Measurements from ENCODE around the gene SYNGR2. TPM values are rescaled to one million over a fixed set of nuclear protein-coding genes. Genes with fewer than 3 reads are reported as not detected.

SYNGR2 gene
- total and polyA plus RNA-seq, 2 of the 8 experiments (the other 6 are each of a cell fraction or from before 2014, with no cell fraction given): 50.0 to 139 TPM

DNA sequence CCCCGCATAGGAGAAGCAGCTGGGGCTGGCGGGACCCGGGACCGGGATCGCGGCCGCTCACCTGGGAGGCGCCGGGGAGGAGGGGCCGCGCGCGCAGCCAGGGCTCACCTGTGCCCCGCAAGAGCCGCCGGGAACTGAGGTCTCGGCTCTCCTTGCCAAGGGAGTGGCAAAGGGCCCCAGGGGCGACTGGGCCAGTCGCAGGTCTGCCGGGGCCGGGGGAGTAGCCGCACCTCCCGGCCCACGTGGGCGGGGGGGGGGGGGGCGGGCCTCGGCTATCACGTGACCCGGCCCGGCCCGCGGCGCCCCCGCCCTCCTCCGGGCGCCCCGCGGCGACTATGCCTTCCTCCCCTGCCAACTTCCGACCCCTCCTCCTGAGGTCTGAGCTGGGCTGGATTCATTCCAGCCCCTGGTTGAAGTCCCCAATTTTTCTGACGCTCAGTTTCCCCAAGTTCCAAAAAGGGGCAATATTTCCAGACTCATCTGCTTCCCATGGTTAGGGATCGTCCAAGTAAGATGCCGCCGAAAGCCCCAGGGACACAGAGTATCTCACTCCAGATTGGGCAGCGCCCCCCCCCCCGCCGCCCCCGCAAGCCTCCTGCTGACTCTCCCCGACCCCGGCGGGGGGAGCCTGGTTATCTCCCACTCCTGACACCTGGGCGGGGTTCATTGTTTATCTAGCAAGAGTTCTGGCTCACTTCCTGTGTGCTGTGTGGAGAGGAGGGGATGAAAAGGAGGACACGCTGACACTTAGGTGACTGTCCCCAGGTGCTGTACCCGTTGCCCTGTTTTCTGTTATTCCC lies 39.6 kb upstream of the SYNGR2 start, which contains the start of gene TMC6 (continued):
- TF ChIP-seq NANOG (IDR thresholded peaks at IDR 0.05; ENCODE audit: insufficient read depth, low read depth, low read length, poor library complexity, severe bottlenecking): no peak
- TF ChIP-seq YY1 (IDR thresholded peaks at IDR 0.05; ENCODE audit: low read depth, low read length): no peak
- TF ChIP-seq EP300 (IDR thresholded peaks at IDR 0.05; ENCODE audit: borderline replicate concordance in 1 of 2, low read depth in 2 of 2, low read length in 2 of 2): no peak
- peak; percentile 68; the same call in 1 of the 2 replicates for TF ChIP-seq TBP (IDR thresholded peaks at IDR 0.05; ENCODE audit: low read depth, low read length)
- TF ChIP-seq BACH1 (IDR thresholded peaks at IDR 0.05; ENCODE audit: low read length): no peak
- TF ChIP-seq GTF2F1 (IDR thresholded peaks at IDR 0.05; ENCODE audit: borderline replicate concordance, low read depth, low read length): no peak
- no peak for TF ChIP-seq BCL11A (IDR thresholded peaks at IDR 0.05; ENCODE audit: low read depth in 2 of 2, low read length in 2 of 2)
- no peak for TF ChIP-seq POU5F1 (IDR thresholded peaks at IDR 0.05; ENCODE audit: low read depth, low read length)
- no peak for TF ChIP-seq KDM1A (IDR thresholded peaks at IDR 0.05; ENCODE audit: borderline replicate concordance, low read length)
- peak; percentile 76 for TF ChIP-seq POLR2AphosphoS5 (IDR thresholded peaks at IDR 0.05; ENCODE audit: low read depth, low read length)
- no peak for TF ChIP-seq JUND (IDR thresholded peaks at IDR 0.05; ENCODE audit: low read length)
- TF ChIP-seq USF2 (IDR thresholded peaks at IDR 0.05; ENCODE audit: low read length): peak; percentile 81
- no peak for TF ChIP-seq RBBP5 (IDR thresholded peaks at IDR 0.05; ENCODE audit: borderline replicate concordance, low read depth, low read length)
- no peak for TF ChIP-seq RAD21 (IDR thresholded peaks at IDR 0.05 in 1 of 2, conservative IDR thresholded peaks at IDR 0.05 in 1 of 2; ENCODE audit: low read depth in 2 of 2, low read length in 2 of 2)
- TF ChIP-seq SIN3A (conservative IDR thresholded peaks at IDR 0.05 in 1 of 2, IDR thresholded peaks at IDR 0.05 in 1 of 2; ENCODE audit: low read depth in 1 of 2, low read length in 2 of 2): peak in 1 of 2 experiments; percentile 73; a peak in 1 of 4 replicates
- no peak for TF ChIP-seq HDAC2 (IDR thresholded peaks at IDR 0.05; ENCODE audit: borderline replicate concordance in 1 of 2, low read depth in 2 of 2, low read length in 2 of 2)
- TF ChIP-seq, protein P1, sequence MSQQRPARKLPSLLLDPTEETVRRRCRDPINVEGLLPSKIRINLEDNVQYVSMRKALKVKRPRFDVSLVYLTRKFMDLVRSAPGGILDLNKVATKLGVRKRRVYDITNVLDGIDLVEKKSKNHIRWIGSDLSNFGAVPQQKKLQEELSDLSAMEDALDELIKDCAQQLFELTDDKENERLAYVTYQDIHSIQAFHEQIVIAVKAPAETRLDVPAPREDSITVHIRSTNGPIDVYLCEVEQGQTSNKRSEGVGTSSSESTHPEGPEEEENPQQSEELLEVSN (IDR thresholded peaks at IDR 0.05): no peak
- TF ChIP-seq TAF1 (IDR thresholded peaks at IDR 0.05; ENCODE audit: low read depth, low read length): peak; percentile 81
- TF ChIP-seq RNF2 (IDR thresholded peaks at IDR 0.05; ENCODE audit: borderline replicate concordance, low read depth, low read length, missing control alignments, poor library complexity, severe bottlenecking): no peak
- TF ChIP-seq CBX5 (IDR thresholded peaks at IDR 0.05; ENCODE audit: low read depth, low read length): no peak
- no peak for TF ChIP-seq SRF (IDR thresholded peaks at IDR 0.05; ENCODE audit: low read depth, low read length)

Data from H1 (cell line).